HG03565 (cell line): ENCODE measurements around the gene S100A13.
"Not testable (repeated sequence)": the region's sequence is repeated elsewhere in the genome, so short reads cannot be mapped to it uniquely, and the experiment has no call there.

Experiments used
- ATAC-seq: cut with Tn5 transposase; IDR thresholded peaks from one replicate; pipeline ENCODE4 v1.9.1; 2021; ENCODE audit warnings: mild to moderate bottlenecking, moderate library complexity; ENCODE audit not compliant: unreplicated experiment

S100A13 gene

DNA sequence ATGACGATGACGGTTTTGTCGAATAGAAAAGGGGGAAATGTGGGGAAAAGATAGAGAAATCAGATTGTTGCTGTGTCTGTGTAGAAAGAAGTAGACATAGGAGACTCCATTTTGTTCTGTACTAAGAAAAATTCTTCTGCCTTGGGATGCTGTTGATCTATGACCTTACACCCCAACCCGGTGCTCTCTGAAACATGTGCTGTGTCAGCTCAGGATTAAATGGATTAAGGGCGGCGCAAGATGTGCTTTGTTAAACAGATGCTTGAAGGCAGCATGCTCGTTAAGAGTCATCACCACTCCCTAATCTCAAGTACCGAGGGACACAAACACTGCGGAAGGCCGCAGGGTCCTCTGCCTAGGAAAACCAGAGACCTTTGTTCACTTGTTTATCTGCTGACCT, 51.8 kb downstream of the S100A13 start:
- not testable (repeated sequence) for ATAC-seq

DNA sequence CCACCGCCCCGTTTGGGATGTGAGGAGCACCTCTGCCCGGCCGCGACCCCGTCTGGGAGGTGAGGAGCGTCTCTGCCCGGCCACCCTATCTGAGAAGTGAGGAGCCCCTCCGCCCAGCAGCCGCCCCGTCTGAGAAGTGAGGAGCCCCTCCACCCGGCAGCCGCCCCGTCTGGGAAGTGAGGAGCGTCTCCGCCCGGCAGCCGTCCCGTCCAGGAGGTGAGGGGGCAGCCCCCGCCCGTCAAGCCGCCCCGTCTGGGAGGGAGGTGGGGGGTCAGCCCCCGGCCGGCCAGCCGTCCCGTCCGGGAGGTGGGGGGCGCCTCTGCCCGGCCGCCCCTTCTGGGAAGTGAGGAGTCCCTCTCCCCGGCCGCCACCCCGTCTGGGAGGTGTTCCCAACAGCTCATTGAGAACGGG, 52.2 kb downstream of the S100A13 start:
- ATAC-seq, result not testable (repeated sequence)

- ATAC-seq, result no peak
These were observed 54.0 kb downstream of the S100A13 start for GRCh38 chr1:153573351-153573750.

DNA sequence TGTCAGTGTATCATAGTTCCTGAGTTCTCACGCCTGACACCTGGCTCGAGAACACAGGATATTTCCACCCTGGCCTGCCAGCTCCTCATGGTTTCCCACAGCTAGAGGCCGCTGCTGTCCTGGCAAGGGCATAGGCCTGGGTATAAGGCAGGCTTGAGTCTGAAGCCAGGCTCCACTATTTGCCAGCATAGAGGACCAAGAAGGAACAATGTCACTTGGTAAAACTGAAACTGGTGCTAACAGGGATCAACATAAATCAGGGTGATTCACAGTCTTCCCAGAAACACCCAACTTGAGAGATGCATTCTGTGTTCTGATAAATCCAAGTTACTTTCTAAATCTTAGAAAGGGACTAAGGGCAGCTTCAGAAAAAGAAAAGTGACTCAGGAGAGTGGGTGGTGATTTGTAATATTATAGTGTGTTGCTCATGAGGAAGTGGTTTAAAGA, 54.7 kb downstream of the S100A13 start:
- peak; percentile 55 for ATAC-seq

GRCh38 chr1:153571706-153572105, 55.6 kb downstream of the S100A13 start:
- ATAC-seq, result no peak

- ATAC-seq, result no peak
These were observed 56.4 kb downstream of the S100A13 start for GRCh38 chr1:153570874-153571273.

- ATAC-seq, result no peak
These were observed 57.8 kb downstream of the S100A13 start for GRCh38 chr1:153569465-153569864.
